Motor neuron (in vitro differentiated cells): ENCODE data around the gene ADAM22. TPM values are rescaled to one million over a fixed set of nuclear protein-coding genes. Genes with fewer than 3 reads are reported as not detected.

ENCODE experiments used
- ATAC-seq, 8 experiments: fragments of 200-7000 bp; cut with Tn5 transposase; replicated peaks in 6 of 8; 2 replicates each; pipeline ENCODE4 v1.8.0; 2021; ENCODE audit warnings: mild to moderate bottlenecking in 8 of 8, moderate library complexity in 8 of 8
- H3K27ac ChIP-seq, 2 donors: fragments of 250-450 bp; sonication (Bioruptor Pico); 2 replicates each; pipeline ENCODE4 v1.9.0; 2021; ENCODE audit warnings: antibody characterized with exemption in 2 of 2, mild to moderate bottlenecking in 2 of 2, moderate library complexity in 1 of 2
- H3K4me1 ChIP-seq, 2 donors: fragments of 250-450 bp; sonication (Bioruptor Pico); replicated peaks in 1 of 2; 2 replicates each; pipeline ENCODE4 v1.6.1; 2021; ENCODE audit warnings: antibody characterized with exemption in 2 of 2, mild to moderate bottlenecking in 2 of 2, moderate library complexity in 1 of 2
- H3K4me3 ChIP-seq, 5 donors: fragments of 250-450 bp; sonication (Bioruptor Pico); 2 replicates each; pipeline ENCODE4 v1.9.0; 2021; ENCODE audit warnings: antibody characterized with exemption in 5 of 5, mild to moderate bottlenecking in 5 of 5, moderate library complexity in 4 of 5
- WGBS, 10 experiments: fragments of 450-650 bp; shearing (Covaris generic); methylation state at CpG; one replicate each; pipeline ENCODE4 v1.0.0; 2022; 5-methylcytosine and 5-hydroxymethylcytosine counted together
- in situ Hi-C, 9 experiments: fragments of 400-800 bp; cut with MboI; loops; one replicate each; pipeline ENCODE4 v1.15.0; 2021; ENCODE audit warnings: low sequenced_read_pairs in 9 of 9, low pct_unique_long_range_greater_than_20kb in 2 of 9; ENCODE audit not compliant: unreplicated experiment in 9 of 9
- total RNA-seq, 8 experiments: library from RNA; unstranded; fragments of 300-600 nt; gene quantifications; 2 replicates each; pipeline versions ENCODE4 v1.2.3 to v1.2.4, GENCODE V29; 2022

Gene ADAM22
- total RNA-seq, 8 experiments from 2014 or later, result 0.51 to 26.0 (median 15.7) TPM

GRCh38 chr7:88015309-88015708 lies 81.3 kb downstream of the ADAM22 start:
- H3K4me1 ChIP-seq, result no peaks in the 10 kb centered on the region
- H3K27ac ChIP-seq, result no peak overlapping the region
- ATAC-seq, result peak in 2 of 8 experiments; percentile 34 to 57
- WGBS, 10 experiments, result 0 to 100% (median 88%) methylated on average over 1 of the region's 1 CpG; no CpG with 5 or more reads in 2 of the 10 experiments
- in situ Hi-C loops, result no loop called here
- H3K4me3 ChIP-seq, result no peak overlapping the region

GRCh38 chr7:88018501-88018900 lies 84.5 kb downstream of the ADAM22 start:
- no peak overlapping the region for H3K27ac ChIP-seq
- in situ Hi-C loops, result no loop called here
- H3K4me3 ChIP-seq, result no peak overlapping the region
- WGBS, 10 experiments, result 20 to 100% (median 83%) methylated on average over 1 of the region's 1 CpG; no CpG with 5 or more reads in 3 of the 10 experiments
- H3K4me1 ChIP-seq, result no peaks in the 10 kb centered on the region
- no peak for ATAC-seq

- H3K4me3 ChIP-seq, result no peak overlapping the region
- in situ Hi-C loops, result no loop called here
- H3K4me1 ChIP-seq, result no peaks in the 10 kb centered on the region
- ATAC-seq, result no peak
- H3K27ac ChIP-seq, result no peak overlapping the region
- WGBS, 10 experiments, result 25 to 100% (median 97%) methylated on average over 1 to 2 of the region's 2 CpGs
These were observed 87.1 kb downstream of the ADAM22 start for GRCh38 chr7:88020953-88021665.

GRCh38 chr7:88027724-88028123 lies 93.7 kb downstream of the ADAM22 start:
- in situ Hi-C loops, result no loop called here
- ATAC-seq, result no peak
- Histone ChIP-seq H3K27ac (no peak overlapping the region), H3K4me3 (no peak overlapping the region), H3K4me1 (no peaks in the 10 kb centered on the region)
- WGBS, 10 experiments, result 7 to 100% (median 83%) methylated on average over 1 to 2 of the region's 2 CpGs; no CpG with 5 or more reads in 1 of the 10 experiments

GRCh38 chr7:88034083-88034695 lies 100.1 kb downstream of the ADAM22 start:
- Histone ChIP-seq H3K4me1 (no peaks in the 10 kb centered on the region), H3K27ac (no peak overlapping the region), H3K4me3 (no peak overlapping the region)
- 17 to 100% (median 89%) methylated on average over 1 to 5 of the region's 7 CpGs; no CpG with 5 or more reads in 2 of the 10 experiments for WGBS, 10 experiments
- in situ Hi-C loops, result no loop called here
- no peak for ATAC-seq

GRCh38 chr7:88037050-88037449 lies 103.0 kb downstream of the ADAM22 start:
- no peak overlapping the region for H3K4me3 ChIP-seq

GRCh38 chr7:88040694-88041093 lies 106.6 kb downstream of the ADAM22 start:
- H3K4me1 ChIP-seq, result peaks cover 0 to 2% of the 10 kb centered on the region in 2 donors
- no peak overlapping the region for H3K4me3 ChIP-seq
- no peak overlapping the region for H3K27ac ChIP-seq
- WGBS, 10 experiments, result 0 to 100% (median 96%) methylated on average over 1 of the region's 1 CpG; no CpG with 5 or more reads in 4 of the 10 experiments
- in situ Hi-C loops, result no loop called here
- no peak for ATAC-seq

More at GRCh38 chr7:88037050-88037449, 103.0 kb downstream of the ADAM22 start:
- peaks cover 0 to 2% of the 10 kb centered on the region in 2 donors for H3K4me1 ChIP-seq
- H3K27ac ChIP-seq, result no peak overlapping the region
- in situ Hi-C loops, result no loop called here
- peak in 1 of 8 experiments; percentile 46 for ATAC-seq
- WGBS, 10 experiments, result 11 to 100% (median 81%) methylated on average over 1 to 3 of the region's 3 CpGs

GRCh38 chr7:88041583-88041982 lies 107.5 kb downstream of the ADAM22 start:
- ATAC-seq, result no peak
- Histone ChIP-seq H3K27ac (no peak overlapping the region), H3K4me1 (peaks cover 0 to 2% of the 10 kb centered on the region in 2 donors), H3K4me3 (no peak overlapping the region)
- WGBS, 10 experiments, result 0 to 100% (median 85%) methylated on average over 1 of the region's 1 CpG; no CpG with 5 or more reads in 3 of the 10 experiments
- in situ Hi-C loops, result no loop called here

- in situ Hi-C loops, result no loop called here
- no peak overlapping the region for H3K4me3 ChIP-seq
- peaks cover 0 to 4% of the 10 kb centered on the region in 2 donors for H3K4me1 ChIP-seq
- ATAC-seq, result peak in 1 of 8 experiments; percentile 45
- no peak overlapping the region for H3K27ac ChIP-seq
These were observed 108.1 kb downstream of the ADAM22 start for GRCh38 chr7:88042157-88042556.

GRCh38 chr7:88042803-88043202 lies 108.8 kb downstream of the ADAM22 start:
- Histone ChIP-seq H3K4me3 (no peak overlapping the region), H3K4me1 (peaks cover 0 to 4% of the 10 kb centered on the region in 2 donors), H3K27ac (no peak overlapping the region)
- in situ Hi-C loops, result no loop called here
- 80 to 100% (median 100%) methylated on average over 1 of the region's 1 CpG; no CpG with 5 or more reads in 3 of the 10 experiments for WGBS, 10 experiments
- ATAC-seq, result no peak

- no peak overlapping the region for H3K4me3 ChIP-seq
- no peak overlapping the region for H3K27ac ChIP-seq
- 44 to 100% (median 91%) methylated on average over 1 to 2 of the region's 2 CpGs; no CpG with 5 or more reads in 2 of the 10 experiments for WGBS, 10 experiments
These were observed 110.0 kb downstream of the ADAM22 start for GRCh38 chr7:88044069-88044468.

GRCh38 chr7:88046839-88047573 lies 113.0 kb downstream of the ADAM22 start:
- peaks cover 0 to 2% of the 10 kb centered on the region in 2 donors for H3K4me1 ChIP-seq
- no peak overlapping the region for H3K4me3 ChIP-seq
- 43 to 86% (median 67%) methylated on average over 1 of the region's 1 CpG; no CpG with 5 or more reads in 3 of the 10 experiments for WGBS, 10 experiments
- no peak overlapping the region for H3K27ac ChIP-seq
- in situ Hi-C loops, result no loop called here
- ATAC-seq, result peak in 4 of 8 experiments; percentile 32 to 90 (median 52)

More at GRCh38 chr7:88044069-88044468, 110.0 kb downstream of the ADAM22 start:
- H3K4me1 ChIP-seq, result peaks cover 0 to 4% of the 10 kb centered on the region in 2 donors
- in situ Hi-C loops, result no loop called here
- no peak for ATAC-seq

- Histone ChIP-seq H3K4me3 (no peak overlapping the region), H3K4me1 (no peaks in the 10 kb centered on the region), H3K27ac (no peak overlapping the region)
- in situ Hi-C loops, result no loop called here
- ATAC-seq, result peak in 1 of 8 experiments; percentile 44
- 0 to 100% (median 56%) methylated on average over 1 of the region's 1 CpG; no CpG with 5 or more reads in 2 of the 10 experiments for WGBS, 10 experiments
These were observed 123.6 kb downstream of the ADAM22 start for GRCh38 chr7:88057655-88058054.
